ENCODE results near the gene BFSP2. TPM values are rescaled to one million over a fixed set of nuclear protein-coding genes. Genes with fewer than 3 reads are reported as not detected.
"Not testable (repeated sequence)": the region's sequence is repeated elsewhere in the genome, so short reads cannot be mapped to it uniquely, and the experiment has no call there.

Gene BFSP2
- total RNA-seq, 2 experiments from 2014 or later = not detected

DNA sequence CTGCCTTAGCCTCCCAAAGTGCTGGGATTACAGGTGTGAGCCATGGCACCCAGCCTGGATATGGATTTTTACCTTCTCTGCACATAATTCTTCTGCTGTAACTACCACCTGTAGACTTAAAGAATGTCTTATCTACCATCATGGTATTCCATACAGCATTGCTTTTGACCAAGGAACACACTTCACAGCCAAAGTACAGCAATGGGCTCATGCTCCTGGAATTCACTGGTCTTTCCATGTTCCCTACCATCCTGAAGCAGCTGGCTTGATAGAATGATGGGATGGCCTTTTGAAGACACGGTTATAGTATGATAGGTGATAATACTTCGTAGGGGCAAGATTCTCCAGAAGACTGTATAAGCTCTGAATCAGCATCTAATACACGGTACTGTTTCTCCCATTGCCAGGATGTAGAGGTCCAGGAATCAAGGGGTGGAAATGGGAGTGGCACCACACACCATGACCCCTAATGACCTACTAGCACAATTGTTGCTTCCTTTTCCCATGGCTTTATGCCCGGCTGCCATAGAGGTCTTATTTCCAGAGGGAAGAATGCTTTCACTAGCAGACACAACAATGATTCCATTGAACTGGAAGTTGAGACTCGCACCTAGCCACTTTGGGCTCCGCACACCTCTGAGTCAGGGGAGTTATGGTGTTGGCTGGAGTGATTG lies 112.7 kb downstream of the BFSP2 start:
- Mint-ChIP-seq H3K4me1 (ENCODE audit: low read depth) (no peaks in the 10 kb centered on the region), H3K4me3 (no peak overlapping the region), H3K36me3 (ENCODE audit: low read depth) (no peaks in the 10 kb centered on the region), H3K9me3 (no peaks in the 10 kb centered on the region), H3K27me3 (ENCODE audit: low read depth) (no peaks in the 10 kb centered on the region), H3K27ac (no peak overlapping the region)
- intact Hi-C loops (cut with micrococcal nuclease) = no loop called here
- DNase-seq = no peak
- CTCF ChIA-PET = no interaction called here

DNA sequence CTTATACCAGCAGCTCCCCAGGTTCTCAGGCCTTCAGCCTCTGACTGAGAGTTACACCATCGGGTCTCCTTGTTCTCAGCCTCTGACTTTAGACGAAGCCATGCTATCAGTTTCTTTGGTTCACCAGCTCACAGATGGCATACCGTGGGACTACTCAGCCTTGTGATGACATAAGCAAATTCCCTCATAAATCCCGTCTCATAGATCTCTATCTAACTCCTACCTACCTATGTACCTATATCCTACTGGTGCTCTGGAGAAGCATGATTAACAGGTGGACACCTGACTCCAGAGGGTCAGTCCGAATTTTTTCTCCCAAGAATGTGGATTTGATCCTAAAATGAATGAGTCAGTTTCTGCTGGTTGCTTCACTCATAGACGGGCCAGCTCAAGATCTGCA lies 114.6 kb downstream of the BFSP2 start:
- Mint-ChIP-seq H3K36me3 (ENCODE audit: low read depth) (no peaks in the 10 kb centered on the region), H3K27me3 (ENCODE audit: low read depth) (no peaks in the 10 kb centered on the region), H3K27ac (no peak overlapping the region), H3K9me3 (no peaks in the 10 kb centered on the region), H3K4me3 (no peak overlapping the region), H3K4me1 (ENCODE audit: low read depth) (no peaks in the 10 kb centered on the region)
- CTCF ChIA-PET = no interaction called here
- DNase-seq = no peak
- intact Hi-C loops (cut with micrococcal nuclease) = no loop called here

DNA sequence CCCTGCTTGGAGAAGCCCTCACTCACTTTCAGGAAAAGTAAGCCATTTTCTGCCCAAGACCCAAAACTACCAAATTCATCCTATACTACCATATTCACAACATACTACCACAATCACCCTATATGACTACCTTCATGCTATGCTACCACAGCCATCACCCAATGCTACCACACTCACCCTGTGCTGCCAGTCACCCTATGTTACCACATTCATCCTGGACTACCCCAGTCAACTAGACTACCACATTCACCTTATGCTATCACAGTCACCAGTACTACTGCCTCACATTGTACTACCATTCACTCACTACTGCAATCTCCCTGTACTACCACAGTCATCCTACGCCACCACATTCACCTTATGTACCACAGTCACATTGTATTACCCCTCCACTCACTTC lies 115.3 kb downstream of the BFSP2 start:
- Mint-ChIP-seq H3K27ac (no peak overlapping the region), H3K4me1 (ENCODE audit: low read depth) (no peaks in the 10 kb centered on the region), H3K9me3 (no peaks in the 10 kb centered on the region), H3K36me3 (ENCODE audit: low read depth) (no peaks in the 10 kb centered on the region), H3K27me3 (ENCODE audit: low read depth) (no peaks in the 10 kb centered on the region), H3K4me3 (no peak overlapping the region)
- DNase-seq = no peak
- CTCF ChIA-PET = no interaction called here
- intact Hi-C loops (cut with micrococcal nuclease) = no loop called here

DNA sequence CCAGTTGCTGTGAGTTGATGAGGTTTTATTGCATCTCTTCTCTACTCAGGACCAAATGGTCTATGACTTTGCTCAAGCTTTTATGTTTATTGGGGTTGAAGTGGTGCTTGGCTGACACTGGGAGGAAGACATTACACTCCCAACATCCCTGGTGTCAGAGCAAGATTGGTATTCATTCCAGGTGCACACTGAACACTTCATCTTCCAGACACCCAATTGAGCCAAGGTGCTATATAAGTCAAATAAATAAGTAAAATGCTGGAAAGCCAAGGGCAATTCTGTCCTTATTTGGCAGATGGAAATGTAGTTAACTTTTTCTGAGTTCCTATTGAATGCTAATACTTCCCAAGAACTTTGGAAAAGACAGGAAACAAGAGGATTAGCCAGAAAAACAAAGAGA lies 120.4 kb downstream of the BFSP2 start:
- intact Hi-C loops (cut with micrococcal nuclease) = no loop called here
- CTCF ChIA-PET = no interaction called here
- Mint-ChIP-seq H3K27me3 (ENCODE audit: low read depth) (no peaks in the 10 kb centered on the region), H3K27ac (no peak overlapping the region), H3K36me3 (ENCODE audit: low read depth) (no peaks in the 10 kb centered on the region), H3K4me1 (ENCODE audit: low read depth) (no peaks in the 10 kb centered on the region), H3K9me3 (no peaks in the 10 kb centered on the region), H3K4me3 (no peak overlapping the region)
- DNase-seq = no peak

DNA sequence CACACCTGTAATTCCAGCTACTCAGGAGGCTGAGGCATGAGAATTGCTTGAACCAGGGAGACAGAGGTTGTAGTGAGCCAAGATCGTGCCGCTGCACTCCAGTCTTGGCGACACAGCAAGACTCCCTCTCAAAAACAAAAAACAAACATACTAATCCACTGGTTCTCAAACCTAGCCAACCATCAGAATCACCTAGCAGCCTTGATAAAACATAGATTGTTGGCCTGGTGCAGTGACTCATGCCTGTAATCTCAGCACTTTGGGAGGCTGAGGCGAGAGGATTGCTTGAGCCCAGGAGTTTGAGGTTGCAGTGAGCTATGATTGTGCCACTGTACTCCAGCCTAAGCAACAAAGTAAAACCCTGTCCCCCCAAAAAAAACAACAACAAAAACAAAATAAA lies 121.1 kb downstream of the BFSP2 start:
- H3K27me3 Mint-ChIP-seq (ENCODE audit: low read depth); H3K27ac Mint-ChIP-seq; DNase-seq; H3K36me3 Mint-ChIP-seq (ENCODE audit: low read depth); H3K4me1 Mint-ChIP-seq (ENCODE audit: low read depth); H3K9me3 Mint-ChIP-seq; intact Hi-C loops (cut with micrococcal nuclease); H3K4me3 Mint-ChIP-seq: not testable (repeated sequence)
- CTCF ChIA-PET = interaction anchor here (0.9 kb wide), 2 partner anchors 63 to 156 kb away, joined by 3 read pairs; no protein-coding TSS in a partner anchor

DNA sequence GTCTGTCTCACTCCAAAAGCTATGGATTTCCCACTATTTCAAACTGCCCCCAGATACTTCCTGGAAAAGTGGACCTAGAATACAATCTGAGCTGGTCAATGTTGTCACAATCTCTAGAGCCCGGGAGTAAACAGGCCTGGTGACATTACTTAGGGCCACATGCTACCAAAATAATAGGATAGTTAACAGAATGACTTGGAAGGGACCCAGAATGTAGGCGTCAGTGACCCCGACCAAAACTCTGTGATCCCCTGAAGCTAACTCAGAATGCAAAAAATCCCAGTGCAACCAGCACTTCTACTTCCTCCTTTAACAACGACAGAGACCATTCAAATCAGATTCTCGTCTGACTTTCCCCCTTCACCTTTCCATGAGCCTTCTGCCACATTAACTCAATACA lies 122.1 kb downstream of the BFSP2 start:
- Mint-ChIP-seq H3K4me3 (no peak overlapping the region), H3K27me3 (ENCODE audit: low read depth) (no peaks in the 10 kb centered on the region), H3K9me3 (no peaks in the 10 kb centered on the region), H3K27ac (no peak overlapping the region), H3K36me3 (ENCODE audit: low read depth) (no peaks in the 10 kb centered on the region), H3K4me1 (ENCODE audit: low read depth) (no peaks in the 10 kb centered on the region)
- no peak for DNase-seq
- CTCF ChIA-PET = interaction anchor here (0.9 kb wide), 1 partner anchor 64 kb away, joined by 3 read pairs; no protein-coding TSS in a partner anchor
- intact Hi-C loops (cut with micrococcal nuclease) = no loop called here

DNA sequence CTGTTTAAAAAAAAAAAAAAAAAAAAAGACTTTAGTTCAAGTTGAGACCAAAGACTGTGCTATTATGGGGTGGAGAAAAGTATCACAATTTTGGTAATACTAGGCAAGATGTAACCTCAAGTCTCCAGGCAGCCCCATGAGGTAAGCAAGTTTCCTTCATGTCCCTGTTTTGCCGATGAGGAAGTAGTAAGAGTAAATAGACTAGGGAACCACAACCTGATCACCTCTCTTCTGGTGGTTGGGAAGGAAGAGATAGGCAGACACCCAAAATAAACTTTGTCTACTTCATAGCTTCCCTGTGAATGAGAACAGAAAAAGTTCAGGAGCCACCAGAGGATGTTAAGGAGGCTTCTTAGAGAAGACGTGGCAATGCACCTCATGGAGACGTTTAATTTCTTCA lies 123.9 kb downstream of the BFSP2 start:
- H3K4me1 Mint-ChIP-seq (ENCODE audit: low read depth); H3K27ac Mint-ChIP-seq; H3K27me3 Mint-ChIP-seq (ENCODE audit: low read depth); H3K4me3 Mint-ChIP-seq; DNase-seq; CTCF ChIA-PET; H3K36me3 Mint-ChIP-seq (ENCODE audit: low read depth); intact Hi-C loops (cut with micrococcal nuclease); H3K9me3 Mint-ChIP-seq: not testable (repeated sequence)

Other genes with a start within 250 kb of the BFSP2 start
- 100 to 1,000 TPM; 170 to 181 TPM for gene CDV3, start 173.6 kb downstream of the BFSP2 start, total RNA-seq

Measured in activated naive CD4-positive, alpha-beta T cell treated with anti-CD3 and anti-CD28 coated beads for 36 hours (primary cell).